GM15510 (cell line): ENCODE results near the gene STK39.

Source experiments
- POLR2A ChIP-seq: IDR thresholded peaks from 3 replicates; pipeline ENCODE4 v1.6.1; 2011; ENCODE audit warnings: borderline replicate concordance; ENCODE audit not compliant: insufficient read length; ENCODE audit errors: extremely low read depth

Gene STK39

GRCh38 chr2:168246072-168246482, 1.3 kb downstream of the STK39 start:
- TF ChIP-seq POLR2A, result no peak

- TF ChIP-seq POLR2A, result no peak
Observed at GRCh38 chr2:168245074-168245825, 2.1 kb downstream of the STK39 start.

- TF ChIP-seq POLR2A, result no peak
Observed at GRCh38 chr2:168244318-168244717, 3.1 kb downstream of the STK39 start.

- TF ChIP-seq POLR2A, result no peak
Observed at GRCh38 chr2:168243061-168243460, 4.3 kb downstream of the STK39 start.

GRCh38 chr2:168241746-168242145, 5.6 kb downstream of the STK39 start:
- TF ChIP-seq POLR2A, result no peak

- no peak for TF ChIP-seq POLR2A
Observed at GRCh38 chr2:168241208-168241607, 6.2 kb downstream of the STK39 start.

GRCh38 chr2:168239281-168239680, 8.1 kb downstream of the STK39 start:
- no peak for TF ChIP-seq POLR2A

GRCh38 chr2:168237741-168238140, 9.7 kb downstream of the STK39 start:
- TF ChIP-seq POLR2A, result no peak

GRCh38 chr2:168234407-168235085, 12.8 kb downstream of the STK39 start:
- no peak for TF ChIP-seq POLR2A

GRCh38 chr2:168233726-168234406, 13.5 kb downstream of the STK39 start:
- TF ChIP-seq POLR2A, result no peak

- TF ChIP-seq POLR2A, result no peak
Observed at GRCh38 chr2:168233166-168233565, 14.2 kb downstream of the STK39 start.

GRCh38 chr2:168231609-168232241, 15.7 kb downstream of the STK39 start:
- no peak for TF ChIP-seq POLR2A

GRCh38 chr2:168230389-168230788, 17.0 kb downstream of the STK39 start:
- TF ChIP-seq POLR2A, result no peak

- no peak for TF ChIP-seq POLR2A
Observed at GRCh38 chr2:168224346-168224745, 23.0 kb downstream of the STK39 start.

GRCh38 chr2:168222088-168222487, 25.3 kb downstream of the STK39 start:
- TF ChIP-seq POLR2A, result no peak

- no peak for TF ChIP-seq POLR2A
Observed at GRCh38 chr2:168220965-168221819, 26.2 kb downstream of the STK39 start.
